ENCODE results near the gene HYAL3.

DNA sequence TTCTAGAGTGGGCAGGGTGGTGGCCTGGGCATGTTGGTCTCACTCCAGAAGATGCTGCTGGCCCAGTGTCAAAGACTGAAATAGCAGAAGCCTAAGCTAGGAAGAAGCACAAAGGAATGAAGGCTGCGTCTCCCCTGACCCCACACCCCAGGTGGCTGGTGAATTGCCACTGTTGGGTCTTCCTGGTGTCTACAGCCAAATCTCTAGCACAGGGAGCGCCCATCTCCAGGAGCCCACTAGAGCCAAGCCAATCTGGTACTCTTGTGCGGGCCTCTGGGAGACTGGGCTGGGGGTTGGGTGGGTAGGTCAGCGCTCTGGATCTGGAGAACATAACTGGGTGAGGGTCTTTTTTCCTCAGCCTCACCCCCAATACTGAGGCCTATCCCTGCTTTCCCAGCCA is 27.9 kb upstream of the HYAL3 start:
- TF ChIP-seq CTCF (IDR thresholded peaks at IDR 0.05 in 8 of 11, conservative IDR thresholded peaks at IDR 0.05 in 3 of 11): no peak
- TF ChIP-seq POLR2A (IDR thresholded peaks at IDR 0.05): no peak
